Karpas-422 (cell line): ENCODE data around the gene CKAP4. TPM values are rescaled to one million over a fixed set of nuclear protein-coding genes. Genes with fewer than 3 reads are reported as not detected.
A peak's percentile ranks its signal among the peaks of the same experiment; 100 is the strongest.

Source experiments
- DNase-seq: peaks from one replicate; pipeline ENCODE4 v3.0.0-alpha.2; 2015
- H2AFZ ChIP-seq: fragments of 200-600 bp; sonication (generic); 2 replicates; pipeline ENCODE4 v1.6.1; 2014; ENCODE audit warnings: antibody characterized with exemption, low read length, mixed read lengths
- H3K27ac ChIP-seq: fragments of 200-600 bp; sonication (generic); 2 replicates; pipeline ENCODE4 v1.5.1; 2014; ENCODE audit warnings: mild to moderate bottlenecking, low read length, moderate library complexity
- H3K27me3 ChIP-seq: fragments of 200-600 bp; sonication (generic); 2 replicates; pipeline ENCODE4 v1.6.1; 2014; ENCODE audit warnings: low read length, mixed read lengths
- H3K36me3 ChIP-seq: fragments of 200-600 bp; sonication (generic); 2 replicates; pipeline ENCODE4 v1.6.1; 2014; ENCODE audit warnings: low read length, mixed read lengths; ENCODE audit not compliant: insufficient read depth
- H3K4me1 ChIP-seq: fragments of 200-600 bp; sonication (generic); 2 replicates; pipeline ENCODE4 v1.6.1; 2014; ENCODE audit warnings: mild to moderate bottlenecking, low read length, mixed read lengths
- H3K4me2 ChIP-seq: fragments of 200-600 bp; sonication (generic); 2 replicates; pipeline ENCODE4 v1.6.1; 2014; ENCODE audit warnings: low read length, low read depth, mild to moderate bottlenecking; ENCODE audit not compliant: poor library complexity, severe bottlenecking
- H3K4me3 ChIP-seq: fragments of 200-600 bp; sonication (generic); 2 replicates; pipeline ENCODE4 v1.5.1; 2014; ENCODE audit warnings: mild to moderate bottlenecking, antibody characterized with exemption, low read length, mixed read lengths
- H3K79me2 ChIP-seq: fragments of 200-600 bp; sonication (generic); 2 replicates; pipeline ENCODE4 v1.6.1; 2014; ENCODE audit warnings: mild to moderate bottlenecking, low read length, mixed read lengths
- H3K9ac ChIP-seq: fragments of 200-600 bp; sonication (generic); 2 replicates; pipeline ENCODE4 v1.6.0; 2014; ENCODE audit warnings: low read length
- H3K9me2 ChIP-seq: fragments of 200-600 bp; sonication (generic), shearing (Covaris generic); replicated peaks from 2 replicates; pipeline ENCODE4 v1.6.0; 2014; ENCODE audit warnings: mild to moderate bottlenecking, low read length, moderate library complexity; ENCODE audit not compliant: insufficient read depth
- H3K9me3 ChIP-seq: fragments of 300-700, 200-600 bp; sonication (generic); 2 replicates; pipeline ENCODE4 v1.6.1; 2014; ENCODE audit warnings: low read length, mixed read lengths
- H4K20me1 ChIP-seq: fragments of 200-600 bp; sonication (generic); 2 replicates; pipeline ENCODE4 v1.6.1; 2014; ENCODE audit warnings: mild to moderate bottlenecking, antibody characterized with exemption, low read length, low read depth; ENCODE audit not compliant: insufficient read depth
- total RNA-seq: library from RNA; depleted of rRNA; stranded (reverse); fragments of >200 nt; shearing (Covaris generic); gene quantifications from 2 replicates; pipeline ENCODE4 v1.2.3, GENCODE V29; 2014; ENCODE audit warnings: low replicate concordance

The CKAP4 gene
- total RNA-seq, 1 experiment from 2014 or later: not detected

DNA sequence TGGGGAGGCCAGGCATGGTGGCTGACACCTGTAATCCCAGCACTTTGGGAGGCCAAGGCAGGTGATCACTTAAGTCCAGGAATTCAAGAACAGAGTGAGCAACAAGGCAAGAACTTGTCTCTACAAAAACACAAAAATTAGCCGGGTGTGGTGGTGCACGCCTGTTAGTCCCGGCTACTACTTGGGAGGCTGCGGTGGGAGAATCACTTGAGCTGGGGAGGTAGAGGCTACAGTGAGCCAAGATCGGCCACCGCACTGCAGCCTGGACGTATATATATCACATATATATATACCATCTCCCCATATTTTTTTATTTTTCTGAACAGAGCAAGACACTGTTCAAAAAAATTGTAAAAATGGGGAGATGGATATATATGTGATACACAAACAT lies 19.5 kb downstream of the CKAP4 start:
- peaks cover 13% of the 10 kb centered on the region for H3K4me1 ChIP-seq
- H3K9me2 ChIP-seq: no peaks in the 10 kb centered on the region
- H3K9ac ChIP-seq: no peak overlapping the region
- H4K20me1 ChIP-seq: no peaks in the 10 kb centered on the region
- no peak overlapping the region for H3K4me2 ChIP-seq
- no peaks in the 10 kb centered on the region for H3K27me3 ChIP-seq
- H3K27ac ChIP-seq: no peak overlapping the region
- H3K36me3 ChIP-seq: no peaks in the 10 kb centered on the region
- no peak overlapping the region for H3K4me3 ChIP-seq
- no peaks in the 10 kb centered on the region for H3K79me2 ChIP-seq
- H2AFZ ChIP-seq: no peak overlapping the region
- no peak for DNase-seq
- H3K9me3 ChIP-seq: no peaks in the 10 kb centered on the region

DNA sequence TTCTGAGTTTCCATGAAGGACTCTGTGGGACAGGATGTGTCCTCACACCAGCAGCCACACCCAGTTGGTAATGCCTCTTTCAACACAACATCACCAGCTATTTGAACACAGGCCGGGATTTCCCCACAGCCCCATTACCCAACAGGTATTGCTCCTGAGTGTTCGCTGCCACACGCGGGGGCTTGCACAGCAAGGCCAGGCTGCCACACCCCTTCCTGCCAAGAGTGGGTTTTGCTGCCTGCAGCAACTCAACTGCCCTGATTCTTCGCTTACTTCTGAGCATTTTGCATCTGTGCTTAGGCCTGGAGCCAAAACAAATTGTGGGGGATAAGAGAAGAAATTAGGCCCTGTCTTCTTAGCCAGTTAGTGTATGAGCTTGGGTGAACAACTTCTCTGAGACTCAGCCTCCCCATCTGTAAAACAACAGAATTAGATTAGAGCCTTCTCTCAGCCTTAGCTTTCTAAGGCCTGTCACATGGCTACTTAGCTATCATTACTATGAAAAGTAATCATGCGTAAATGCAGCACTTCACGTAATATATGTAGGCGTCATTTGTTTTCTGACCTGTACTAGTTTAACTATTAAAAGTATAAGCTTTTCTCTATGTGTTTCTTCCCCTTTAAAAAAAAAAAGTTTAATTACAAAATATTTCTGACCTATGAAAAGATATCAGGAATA lies 20.0 kb downstream of the CKAP4 start:
- Histone ChIP-seq H3K9me2 (no peaks in the 10 kb centered on the region), H3K27me3 (no peaks in the 10 kb centered on the region), H4K20me1 (no peaks in the 10 kb centered on the region), H3K79me2 (no peaks in the 10 kb centered on the region), H2AFZ (no peak overlapping the region), H3K36me3 (no peaks in the 10 kb centered on the region), H3K27ac (no peak overlapping the region), H3K9me3 (no peaks in the 10 kb centered on the region), H3K4me1 (peaks cover 13% of the 10 kb centered on the region), H3K9ac (no peak overlapping the region), H3K4me2 (no peak overlapping the region), H3K4me3 (no peak overlapping the region)
- peak; percentile 47 for DNase-seq

DNA sequence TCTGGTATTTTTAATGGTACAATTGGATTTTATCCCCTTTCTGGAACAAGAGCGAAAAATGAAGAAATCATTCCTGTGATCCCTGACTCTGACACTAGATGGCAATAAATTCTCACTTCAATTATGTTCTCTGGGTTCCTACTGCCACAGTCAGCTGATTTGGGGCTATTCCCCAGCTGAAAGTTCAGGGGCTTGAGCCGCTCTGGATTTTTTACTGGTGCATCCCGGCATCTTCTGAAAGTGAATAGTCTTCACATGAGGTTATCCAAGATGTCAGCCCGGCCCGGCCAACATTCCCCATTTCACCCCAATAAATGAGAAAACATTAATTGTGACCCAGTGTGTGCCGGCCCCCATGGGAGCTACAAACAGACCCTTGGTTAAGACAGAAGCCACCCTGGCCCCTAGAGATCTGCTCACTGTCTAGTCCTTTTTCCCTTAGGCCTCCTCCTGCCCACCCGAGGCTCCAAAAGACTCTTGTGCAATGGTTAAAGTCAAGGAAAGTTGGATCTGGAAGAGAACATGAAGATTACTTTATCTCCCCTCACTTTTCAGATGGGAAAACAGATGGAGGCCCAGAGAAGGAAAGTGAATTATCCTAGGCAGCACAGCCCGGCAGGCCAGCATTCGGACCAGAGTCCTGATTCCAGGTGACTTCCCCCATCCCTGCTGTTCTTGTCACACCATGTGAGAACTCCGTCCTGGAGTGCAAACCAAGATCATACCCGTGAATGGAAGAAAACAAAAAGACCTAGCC lies 20.8 kb downstream of the CKAP4 start:
- Histone ChIP-seq H3K9ac (no peak overlapping the region), H3K27me3 (no peaks in the 10 kb centered on the region), H2AFZ (no peak overlapping the region), H3K4me1 (peaks cover 13% of the 10 kb centered on the region), H3K4me2 (no peak overlapping the region), H3K36me3 (no peaks in the 10 kb centered on the region), H3K9me3 (no peaks in the 10 kb centered on the region), H3K27ac (no peak overlapping the region), H3K4me3 (no peak overlapping the region), H3K79me2 (no peaks in the 10 kb centered on the region), H3K9me2 (no peaks in the 10 kb centered on the region), H4K20me1 (no peaks in the 10 kb centered on the region)
- peak; percentile 83 for DNase-seq

DNA sequence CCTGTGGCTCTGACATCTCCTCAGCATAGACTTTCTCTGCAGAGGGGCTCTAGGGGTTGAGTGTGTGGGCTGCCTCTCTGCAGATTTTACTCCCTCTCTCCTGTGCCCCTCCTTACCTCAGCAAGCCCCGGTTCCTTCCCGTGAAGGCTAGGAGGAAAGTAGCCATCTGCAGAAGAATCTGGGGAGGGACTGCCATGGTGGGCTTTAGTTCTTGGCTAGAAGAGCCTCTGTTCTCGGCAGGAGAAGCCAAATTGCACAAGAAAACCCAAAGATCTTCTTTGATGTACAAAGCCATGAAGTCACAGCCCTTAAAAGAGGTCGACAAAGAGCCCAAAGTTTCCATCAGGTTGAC lies 23.5 kb downstream of the CKAP4 start:
- DNase-seq: no peak
- H3K4me3 ChIP-seq: no peak overlapping the region

DNA sequence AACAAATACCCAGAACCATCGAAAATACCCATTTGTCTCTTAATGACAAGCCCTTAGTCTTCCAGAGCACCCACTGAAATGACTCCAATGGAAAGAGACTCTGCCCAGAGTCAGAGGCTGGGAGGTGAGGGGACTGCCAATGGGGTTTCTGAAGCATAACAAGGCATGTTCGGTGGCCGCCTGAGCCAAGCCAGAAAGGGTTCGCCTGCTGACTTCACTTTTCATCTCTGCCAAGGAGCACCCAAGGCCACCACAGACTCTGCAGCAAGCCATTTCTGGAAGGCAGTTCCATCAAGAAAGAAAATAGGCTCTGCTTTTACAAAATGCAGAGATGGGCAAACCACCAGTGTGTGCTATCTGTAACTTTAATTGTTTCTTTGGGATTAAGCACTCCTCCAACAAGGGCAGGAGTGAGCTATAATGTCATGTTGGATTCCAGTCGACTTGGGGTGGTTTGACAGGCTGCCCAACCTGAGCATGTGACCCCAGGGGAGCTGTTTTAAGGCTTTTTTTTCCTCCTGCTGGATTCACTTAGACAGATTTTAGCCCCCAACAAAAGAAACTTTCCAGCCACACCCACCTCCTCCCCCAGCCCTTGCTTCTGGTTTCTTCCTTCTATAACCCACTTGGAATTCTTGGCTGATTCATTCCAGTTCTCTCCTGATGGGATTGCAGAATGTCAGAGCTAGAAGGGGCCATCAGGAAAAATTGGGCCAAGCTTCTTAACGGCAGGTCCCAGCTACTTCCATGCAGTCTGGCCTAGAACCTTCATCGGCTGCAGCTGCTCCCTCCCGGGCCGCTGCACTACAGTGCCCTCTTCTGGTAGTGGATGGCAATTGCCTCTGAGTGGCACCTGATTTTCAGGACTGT lies 24.1 kb downstream of the CKAP4 start:
- Histone ChIP-seq H3K36me3 (no peaks in the 10 kb centered on the region), H3K9ac (no peak overlapping the region), H3K9me3 (no peaks in the 10 kb centered on the region), H3K4me1 (peaks cover 13% of the 10 kb centered on the region), H4K20me1 (no peaks in the 10 kb centered on the region), H3K4me3 (no peak overlapping the region), H3K4me2 (no peak overlapping the region), H3K27me3 (no peaks in the 10 kb centered on the region), H2AFZ (peak overlapping the region; percentile 60; the same call in 1 of the 2 replicates), H3K9me2 (no peaks in the 10 kb centered on the region), H3K27ac (no peak overlapping the region), H3K79me2 (no peaks in the 10 kb centered on the region)
- DNase-seq: peak; percentile 85

More for the DNA sequence above, 23.5 kb downstream of the CKAP4 start:
- Histone ChIP-seq H3K9me2 (no peaks in the 10 kb centered on the region), H3K36me3 (no peaks in the 10 kb centered on the region), H3K4me2 (no peak overlapping the region), H4K20me1 (no peaks in the 10 kb centered on the region), H3K9me3 (no peaks in the 10 kb centered on the region), H2AFZ (no peak overlapping the region), H3K9ac (no peak overlapping the region), H3K27me3 (no peaks in the 10 kb centered on the region), H3K27ac (no peak overlapping the region), H3K4me1 (peaks cover 13% of the 10 kb centered on the region), H3K79me2 (no peaks in the 10 kb centered on the region)

DNA sequence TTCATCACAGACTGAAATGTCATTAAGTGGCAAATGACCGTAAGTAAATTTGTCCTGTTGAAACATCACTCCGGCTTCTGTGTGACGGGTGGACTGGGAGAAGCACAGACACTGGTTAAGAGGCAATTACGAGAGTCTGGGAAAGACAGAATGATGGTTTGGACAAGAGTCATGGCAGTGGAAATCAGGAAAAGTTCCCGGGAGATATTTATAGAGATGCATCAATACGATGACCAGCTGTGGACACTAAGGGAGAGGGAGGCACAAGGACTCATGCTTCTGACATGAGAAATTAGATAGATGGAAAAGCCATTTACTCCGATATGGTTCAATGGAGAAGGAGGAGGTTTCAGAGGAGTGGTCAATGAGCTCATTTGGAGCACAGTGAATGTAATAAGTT lies 27.3 kb downstream of the CKAP4 start:
- Histone ChIP-seq H3K27ac (no peak overlapping the region), H3K9me3 (no peaks in the 10 kb centered on the region), H3K36me3 (no peaks in the 10 kb centered on the region), H3K4me2 (no peak overlapping the region), H3K27me3 (no peaks in the 10 kb centered on the region), H4K20me1 (no peaks in the 10 kb centered on the region), H3K9ac (no peak overlapping the region), H3K4me3 (no peak overlapping the region), H3K4me1 (no peaks in the 10 kb centered on the region), H3K9me2 (no peaks in the 10 kb centered on the region), H2AFZ (no peak overlapping the region), H3K79me2 (no peaks in the 10 kb centered on the region)
- no peak for DNase-seq

DNA sequence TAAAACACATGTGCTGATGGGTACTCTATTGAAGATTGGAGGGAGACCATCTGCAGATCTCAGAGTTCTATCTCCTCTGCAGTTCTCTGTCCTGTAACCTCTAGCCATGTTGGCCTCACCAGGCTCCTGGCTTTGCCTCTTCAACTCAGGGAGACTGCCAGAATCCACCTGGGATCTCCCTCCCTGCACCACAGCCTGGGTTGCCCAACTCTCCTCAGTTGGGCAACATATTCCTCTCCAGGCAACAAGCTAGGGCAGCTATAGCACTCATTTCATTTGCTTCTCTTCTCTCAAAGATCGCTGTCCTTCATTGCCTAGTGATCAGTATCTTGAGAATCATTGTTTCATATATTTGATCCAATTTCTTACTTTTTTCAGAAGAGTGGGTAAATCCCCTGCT lies 28.8 kb downstream of the CKAP4 start:
- no peaks in the 10 kb centered on the region for H3K9me3 ChIP-seq
- H4K20me1 ChIP-seq: no peaks in the 10 kb centered on the region
- H3K27me3 ChIP-seq: no peaks in the 10 kb centered on the region
- H3K79me2 ChIP-seq: no peaks in the 10 kb centered on the region
- H3K27ac ChIP-seq: no peak overlapping the region
- no peak overlapping the region for H3K4me2 ChIP-seq
- no peak overlapping the region for H3K9ac ChIP-seq
- no peaks in the 10 kb centered on the region for H3K4me1 ChIP-seq
- H2AFZ ChIP-seq: no peak overlapping the region
- H3K36me3 ChIP-seq: no peaks in the 10 kb centered on the region
- no peaks in the 10 kb centered on the region for H3K9me2 ChIP-seq
- H3K4me3 ChIP-seq: no peak overlapping the region
- DNase-seq: no peak

DNA sequence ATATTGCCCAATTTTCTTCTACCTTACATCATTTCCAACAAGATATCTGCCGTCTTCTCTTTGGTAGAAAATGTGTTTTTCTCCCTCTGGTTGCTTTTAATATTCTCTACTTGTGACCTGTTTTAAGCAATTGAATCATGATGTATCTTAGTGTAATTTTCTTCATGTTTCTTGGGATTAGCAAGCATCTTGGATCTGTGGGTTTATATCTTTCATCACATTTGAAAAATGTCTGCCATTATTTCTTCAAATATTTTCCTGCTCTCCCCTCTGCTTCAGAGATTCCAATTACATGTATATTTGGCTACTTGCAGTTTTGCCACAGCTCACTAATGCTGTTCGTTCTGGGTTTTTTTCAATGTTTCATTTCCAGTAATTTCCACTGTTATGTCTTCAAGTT lies 30.1 kb downstream of the CKAP4 start:
- Histone ChIP-seq H3K9ac (no peak overlapping the region), H3K9me3 (no peaks in the 10 kb centered on the region), H3K4me3 (no peak overlapping the region), H3K4me2 (no peak overlapping the region), H3K4me1 (no peaks in the 10 kb centered on the region), H3K27me3 (no peaks in the 10 kb centered on the region), H2AFZ (no peak overlapping the region), H3K27ac (no peak overlapping the region), H4K20me1 (no peaks in the 10 kb centered on the region), H3K9me2 (no peaks in the 10 kb centered on the region), H3K36me3 (no peaks in the 10 kb centered on the region), H3K79me2 (no peaks in the 10 kb centered on the region)
- no peak for DNase-seq
